ENCODE measurements around the gene KANK2. TPM values are rescaled to one million over a fixed set of nuclear protein-coding genes. Genes with fewer than 3 reads are reported as not detected.

Gene KANK2
- total and polyA plus RNA-seq, 2 of the 13 experiments (the other 11 are each of a cell fraction or from before 2014, with no cell fraction given), result 5.7 to 12.9 TPM

DNA sequence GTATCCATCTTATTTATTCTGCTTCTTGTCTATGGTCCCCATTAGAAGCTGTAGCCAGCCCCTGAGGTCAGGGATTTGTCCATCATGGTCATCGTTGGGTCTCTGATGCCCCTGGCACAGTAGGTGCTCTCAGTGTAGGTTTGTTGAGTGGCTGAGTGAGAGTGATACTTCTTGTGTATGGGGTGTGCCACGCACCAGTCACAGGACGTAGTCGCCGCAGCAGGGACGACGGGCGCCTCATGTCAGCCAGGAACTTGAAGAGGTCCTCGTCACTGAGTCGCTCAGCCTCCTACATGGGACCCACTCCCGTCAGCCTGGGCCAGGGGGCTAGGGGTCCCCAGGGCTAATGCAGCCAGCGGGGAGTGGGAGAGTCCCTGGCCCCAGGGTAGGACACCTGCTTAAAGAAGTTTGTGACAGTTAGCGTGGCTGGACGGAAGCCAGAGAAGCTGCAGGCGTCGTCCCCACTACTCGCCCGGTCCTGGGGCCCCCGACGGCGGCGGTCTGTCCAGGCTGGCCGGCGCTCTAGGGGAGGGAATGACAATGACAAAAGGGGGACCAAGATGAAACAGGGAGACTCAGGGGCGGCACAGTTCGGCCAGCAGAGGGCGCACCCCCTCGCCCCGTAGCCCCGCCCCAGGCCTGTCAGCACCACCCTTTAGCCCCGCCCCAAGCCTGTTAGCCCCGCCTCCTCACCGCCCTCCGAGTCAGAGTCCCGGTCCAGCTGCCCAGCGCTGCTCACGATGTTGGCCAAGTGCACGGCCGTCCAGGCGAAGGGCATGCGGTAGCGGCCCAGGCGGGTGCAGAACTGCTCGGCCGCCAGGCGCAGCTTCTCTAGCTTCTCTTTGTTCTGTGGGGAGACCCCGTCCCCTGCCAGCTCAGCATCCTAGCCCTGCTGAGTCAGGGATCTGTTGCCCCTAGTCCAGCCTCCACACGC lies 45.8 kb upstream of the KANK2 start (continued):
- TF ChIP-seq, protein P1, sequence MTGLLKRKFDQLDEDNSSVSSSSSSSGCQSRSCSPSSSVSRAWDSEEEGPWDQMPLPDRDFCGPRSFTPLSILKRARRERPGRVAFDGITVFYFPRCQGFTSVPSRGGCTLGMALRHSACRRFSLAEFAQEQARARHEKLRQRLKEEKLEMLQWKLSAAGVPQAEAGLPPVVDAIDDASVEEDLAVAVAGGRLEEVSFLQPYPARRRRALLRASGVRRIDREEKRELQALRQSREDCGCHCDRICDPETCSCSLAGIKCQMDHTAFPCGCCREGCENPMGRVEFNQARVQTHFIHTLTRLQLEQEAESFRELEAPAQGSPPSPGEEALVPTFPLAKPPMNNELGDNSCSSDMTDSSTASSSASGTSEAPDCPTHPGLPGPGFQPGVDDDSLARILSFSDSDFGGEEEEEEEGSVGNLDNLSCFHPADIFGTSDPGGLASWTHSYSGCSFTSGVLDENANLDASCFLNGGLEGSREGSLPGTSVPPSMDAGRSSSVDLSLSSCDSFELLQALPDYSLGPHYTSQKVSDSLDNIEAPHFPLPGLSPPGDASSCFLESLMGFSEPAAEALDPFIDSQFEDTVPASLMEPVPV (CRISPR knock-in tag; IDR thresholded peaks at IDR 0.05), result peak; percentile 67; the same call in 1 of the 2 replicates
- TF ChIP-seq ELF1 (CRISPR knock-in tag; IDR thresholded peaks at IDR 0.05) (no peak), PLRG1 (conservative IDR thresholded peaks at IDR 0.05) (no peak), ZNF274 (CRISPR knock-in tag; IDR thresholded peaks at IDR 0.05) (0 out of 2 replicates have a peak, but pooled peaks have one; percentile 3), ZNF773 (CRISPR knock-in tag; IDR thresholded peaks at IDR 0.05; ENCODE audit: borderline replicate concordance) (no peak), TOE1 (CRISPR knock-in tag; IDR thresholded peaks at IDR 0.05) (no peak; the same call in 1 of the 2 replicates), REPIN1 (CRISPR knock-in tag; IDR thresholded peaks at IDR 0.05; ENCODE audit: borderline replicate concordance, low read depth) (peak; percentile 61; the same call in 1 of the 2 replicates), HNF4A (CRISPR knock-in tag; IDR thresholded peaks at IDR 0.05) (no peak), SRSF4 (IDR thresholded peaks at IDR 0.05; ENCODE audit: low read depth, low read length, poor library complexity, severe bottlenecking) (no peak), ZNF777 (CRISPR knock-in tag; IDR thresholded peaks at IDR 0.05) (peak; percentile 83)
- TF ChIP-seq, protein P2, sequence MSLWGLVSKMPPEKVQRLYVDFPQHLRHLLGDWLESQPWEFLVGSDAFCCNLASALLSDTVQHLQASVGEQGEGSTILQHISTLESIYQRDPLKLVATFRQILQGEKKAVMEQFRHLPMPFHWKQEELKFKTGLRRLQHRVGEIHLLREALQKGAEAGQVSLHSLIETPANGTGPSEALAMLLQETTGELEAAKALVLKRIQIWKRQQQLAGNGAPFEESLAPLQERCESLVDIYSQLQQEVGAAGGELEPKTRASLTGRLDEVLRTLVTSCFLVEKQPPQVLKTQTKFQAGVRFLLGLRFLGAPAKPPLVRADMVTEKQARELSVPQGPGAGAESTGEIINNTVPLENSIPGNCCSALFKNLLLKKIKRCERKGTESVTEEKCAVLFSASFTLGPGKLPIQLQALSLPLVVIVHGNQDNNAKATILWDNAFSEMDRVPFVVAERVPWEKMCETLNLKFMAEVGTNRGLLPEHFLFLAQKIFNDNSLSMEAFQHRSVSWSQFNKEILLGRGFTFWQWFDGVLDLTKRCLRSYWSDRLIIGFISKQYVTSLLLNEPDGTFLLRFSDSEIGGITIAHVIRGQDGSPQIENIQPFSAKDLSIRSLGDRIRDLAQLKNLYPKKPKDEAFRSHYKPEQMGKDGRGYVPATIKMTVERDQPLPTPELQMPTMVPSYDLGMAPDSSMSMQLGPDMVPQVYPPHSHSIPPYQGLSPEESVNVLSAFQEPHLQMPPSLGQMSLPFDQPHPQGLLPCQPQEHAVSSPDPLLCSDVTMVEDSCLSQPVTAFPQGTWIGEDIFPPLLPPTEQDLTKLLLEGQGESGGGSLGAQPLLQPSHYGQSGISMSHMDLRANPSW (CRISPR knock-in tag; IDR thresholded peaks at IDR 0.05; ENCODE audit: borderline replicate concordance), result no peak
- TF ChIP-seq, protein P3, sequence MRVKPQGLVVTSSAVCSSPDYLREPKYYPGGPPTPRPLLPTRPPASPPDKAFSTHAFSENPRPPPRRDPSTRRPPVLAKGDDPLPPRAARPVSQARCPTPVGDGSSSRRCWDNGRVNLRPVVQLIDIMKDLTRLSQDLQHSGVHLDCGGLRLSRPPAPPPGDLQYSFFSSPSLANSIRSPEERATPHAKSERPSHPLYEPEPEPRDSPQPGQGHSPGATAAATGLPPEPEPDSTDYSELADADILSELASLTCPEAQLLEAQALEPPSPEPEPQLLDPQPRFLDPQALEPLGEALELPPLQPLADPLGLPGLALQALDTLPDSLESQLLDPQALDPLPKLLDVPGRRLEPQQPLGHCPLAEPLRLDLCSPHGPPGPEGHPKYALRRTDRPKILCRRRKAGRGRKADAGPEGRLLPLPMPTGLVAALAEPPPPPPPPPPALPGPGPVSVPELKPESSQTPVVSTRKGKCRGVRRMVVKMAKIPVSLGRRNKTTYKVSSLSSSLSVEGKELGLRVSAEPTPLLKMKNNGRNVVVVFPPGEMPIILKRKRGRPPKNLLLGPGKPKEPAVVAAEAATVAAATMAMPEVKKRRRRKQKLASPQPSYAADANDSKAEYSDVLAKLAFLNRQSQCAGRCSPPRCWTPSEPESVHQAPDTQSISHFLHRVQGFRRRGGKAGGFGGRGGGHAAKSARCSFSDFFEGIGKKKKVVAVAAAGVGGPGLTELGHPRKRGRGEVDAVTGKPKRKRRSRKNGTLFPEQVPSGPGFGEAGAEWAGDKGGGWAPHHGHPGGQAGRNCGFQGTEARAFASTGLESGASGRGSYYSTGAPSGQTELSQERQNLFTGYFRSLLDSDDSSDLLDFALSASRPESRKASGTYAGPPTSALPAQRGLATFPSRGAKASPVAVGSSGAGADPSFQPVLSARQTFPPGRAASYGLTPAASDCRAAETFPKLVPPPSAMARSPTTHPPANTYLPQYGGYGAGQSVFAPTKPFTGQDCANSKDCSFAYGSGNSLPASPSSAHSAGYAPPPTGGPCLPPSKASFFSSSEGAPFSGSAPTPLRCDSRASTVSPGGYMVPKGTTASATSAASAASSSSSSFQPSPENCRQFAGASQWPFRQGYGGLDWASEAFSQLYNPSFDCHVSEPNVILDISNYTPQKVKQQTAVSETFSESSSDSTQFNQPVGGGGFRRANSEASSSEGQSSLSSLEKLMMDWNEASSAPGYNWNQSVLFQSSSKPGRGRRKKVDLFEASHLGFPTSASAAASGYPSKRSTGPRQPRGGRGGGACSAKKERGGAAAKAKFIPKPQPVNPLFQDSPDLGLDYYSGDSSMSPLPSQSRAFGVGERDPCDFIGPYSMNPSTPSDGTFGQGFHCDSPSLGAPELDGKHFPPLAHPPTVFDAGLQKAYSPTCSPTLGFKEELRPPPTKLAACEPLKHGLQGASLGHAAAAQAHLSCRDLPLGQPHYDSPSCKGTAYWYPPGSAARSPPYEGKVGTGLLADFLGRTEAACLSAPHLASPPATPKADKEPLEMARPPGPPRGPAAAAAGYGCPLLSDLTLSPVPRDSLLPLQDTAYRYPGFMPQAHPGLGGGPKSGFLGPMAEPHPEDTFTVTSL (CRISPR knock-in tag; IDR thresholded peaks at IDR 0.05; ENCODE audit: borderline replicate concordance), result no peak
- TF ChIP-seq, protein P4, sequence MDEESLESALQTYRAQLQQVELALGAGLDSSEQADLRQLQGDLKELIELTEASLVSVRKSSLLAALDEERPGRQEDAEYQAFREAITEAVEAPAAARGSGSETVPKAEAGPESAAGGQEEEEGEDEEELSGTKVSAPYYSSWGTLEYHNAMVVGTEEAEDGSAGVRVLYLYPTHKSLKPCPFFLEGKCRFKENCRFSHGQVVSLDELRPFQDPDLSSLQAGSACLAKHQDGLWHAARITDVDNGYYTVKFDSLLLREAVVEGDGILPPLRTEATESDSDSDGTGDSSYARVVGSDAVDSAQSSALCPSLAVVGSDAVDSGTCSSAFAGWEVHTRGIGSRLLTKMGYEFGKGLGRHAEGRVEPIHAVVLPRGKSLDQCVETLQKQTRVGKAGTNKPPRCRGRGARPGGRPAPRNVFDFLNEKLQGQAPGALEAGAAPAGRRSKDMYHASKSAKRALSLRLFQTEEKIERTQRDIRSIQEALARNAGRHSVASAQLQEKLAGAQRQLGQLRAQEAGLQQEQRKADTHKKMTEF (CRISPR knock-in tag; IDR thresholded peaks at IDR 0.05), result peak; percentile 16; the same call in 1 of the 2 replicates

Data from HepG2 (cell line).